Gastroesophageal sphincter (tissue), 3 donors: ENCODE data around the gene OSR1.

Experiments
- CTCF ChIP-seq, 4 experiments: fragments of 200-600 bp in 2 of 4; fragments of 450-650 bp in 2 of 4; sonication (generic) in 1 of 4; IDR thresholded peaks; one replicate each; pipeline ENCODE4 v1.5.1; 2017 to 2019; ENCODE audit warnings: antibody characterized with exemption in 4 of 4, mild to moderate bottlenecking in 2 of 4, moderate library complexity in 2 of 4
- POLR2A ChIP-seq, 2 donors: fragments of 450-650 bp; IDR thresholded peaks; one replicate each; pipeline ENCODE4 v1.6.1; 2017; ENCODE audit warnings: antibody characterized with exemption in 2 of 2, mild to moderate bottlenecking in 2 of 2, moderate library complexity in 1 of 2
- POLR2AphosphoS5 ChIP-seq: sonication (generic); formaldehyde crosslinking; IDR thresholded peaks from one replicate; pipeline ENCODE4 v1.6.1; 2017; ENCODE audit warnings: antibody characterized with exemption

GRCh38 chr2:19332503-19332902 is 25.9 kb downstream of the OSR1 start:
- no peak for TF ChIP-seq CTCF (IDR thresholded peaks at IDR 0.05)
- no peak for TF ChIP-seq POLR2A (IDR thresholded peaks at IDR 0.05)
- TF ChIP-seq POLR2AphosphoS5, result no peak
